Effector memory CD8-positive, alpha-beta T cell (primary cell): ENCODE results near the gene PGBD5.

Source experiments
- ATAC-seq: fragments of 150-1000 bp; cut with Tn5 transposase; replicated peaks from 2 replicates; pipeline ENCODE4 v1.10.0; 2021; ENCODE audit warnings: mild to moderate bottlenecking, moderate library complexity
- DNase-seq, 3 experiments: peaks; one replicate each; pipeline ENCODE4 v3.0.0; 2021
- H3K27ac Mint-ChIP-seq, 2 donors: one replicate each; pipeline ENCODE4 v1.8.0; 2022; ENCODE audit warnings: mild to moderate bottlenecking in 2 of 2, mixed read lengths in 2 of 2, moderate library complexity in 2 of 2
- H3K27me3 Mint-ChIP-seq, 2 donors: one replicate each; pipeline ENCODE4 v1.8.0; 2022; ENCODE audit warnings: mixed read lengths in 2 of 2
- H3K36me3 Mint-ChIP-seq: one replicate; pipeline ENCODE4 v1.8.0; 2022; ENCODE audit warnings: mild to moderate bottlenecking, moderate library complexity, mixed read lengths; ENCODE audit not compliant: insufficient read depth
- H3K4me1 Mint-ChIP-seq, 2 donors: one replicate each; pipeline ENCODE4 v1.8.0; 2022; ENCODE audit warnings: low read depth in 2 of 2, mixed read lengths in 2 of 2
- H3K4me3 Mint-ChIP-seq, 2 donors: one replicate each; pipeline ENCODE4 v1.8.0; 2022; ENCODE audit warnings: mild to moderate bottlenecking in 2 of 2, mixed read lengths in 2 of 2, moderate library complexity in 2 of 2
- H3K9me3 Mint-ChIP-seq, 2 donors: one replicate each; pipeline ENCODE4 v1.8.0; 2022; ENCODE audit warnings: mixed read lengths in 2 of 2

Gene PGBD5

DNA sequence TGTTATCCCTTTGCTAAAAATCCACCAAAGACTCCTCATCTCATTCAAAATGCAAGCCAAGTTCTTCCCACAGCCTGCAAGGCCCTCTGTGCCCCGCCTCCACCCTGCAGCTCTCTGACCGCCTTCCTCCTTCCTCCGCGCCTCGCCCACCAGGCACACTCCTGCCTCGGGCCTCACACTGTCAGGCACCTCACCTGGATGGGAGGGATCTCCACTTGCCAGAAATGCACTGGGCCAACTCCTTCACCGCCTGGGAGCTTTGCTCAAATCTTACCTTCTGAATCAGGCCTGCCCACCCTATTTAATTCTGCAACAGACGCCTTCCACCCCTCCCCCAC is 26.2 kb downstream of the PGBD5 start:
- no peaks in the 10 kb centered on the region for H3K9me3 Mint-ChIP-seq
- no peak overlapping the region for H3K27ac Mint-ChIP-seq
- H3K27me3 Mint-ChIP-seq = peaks cover 59 to 77% of the 10 kb centered on the region in 2 donors
- H3K4me1 Mint-ChIP-seq = no peaks in the 10 kb centered on the region
- H3K36me3 Mint-ChIP-seq = no peaks in the 10 kb centered on the region
- ATAC-seq = no peak
- no peak overlapping the region for H3K4me3 Mint-ChIP-seq
- DNase-seq = no peak

DNA sequence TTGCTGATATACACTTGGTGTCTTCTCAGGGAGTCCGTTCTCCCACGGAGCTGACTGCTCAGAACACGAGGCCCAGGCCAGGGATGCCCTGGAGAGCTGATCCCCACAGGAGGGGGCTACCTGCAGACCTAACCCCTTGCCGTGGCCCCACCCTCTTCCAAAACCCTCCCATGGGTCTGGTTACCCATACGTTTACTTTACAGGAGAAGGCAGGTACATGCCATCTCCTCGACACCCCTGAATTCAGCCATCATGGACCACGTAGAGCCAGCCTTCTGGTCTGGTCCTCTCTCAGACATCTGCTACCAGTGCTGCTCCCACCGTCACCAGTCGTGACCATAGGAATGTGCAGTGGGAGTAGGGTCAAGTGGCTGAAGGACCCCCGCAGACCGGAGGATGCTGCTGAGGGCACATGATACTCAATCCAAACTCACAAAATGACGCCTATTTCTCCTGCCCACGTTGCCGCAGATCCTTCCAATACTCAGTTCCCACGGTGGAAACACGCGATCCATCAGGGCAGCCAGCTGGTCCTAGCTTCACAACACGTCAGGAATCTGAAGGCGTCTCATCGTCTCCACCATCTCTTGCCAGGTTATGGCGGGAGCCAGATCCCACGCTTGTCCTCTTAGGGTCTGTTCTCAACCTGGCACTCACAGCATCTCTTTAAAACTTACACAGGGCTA is 26.7 kb downstream of the PGBD5 start:
- Mint-ChIP-seq H3K27ac (no peak overlapping the region), H3K4me1 (no peaks in the 10 kb centered on the region), H3K4me3 (no peak overlapping the region), H3K9me3 (no peaks in the 10 kb centered on the region), H3K36me3 (no peaks in the 10 kb centered on the region), H3K27me3 (peaks cover 59 to 77% of the 10 kb centered on the region in 2 donors)
- DNase-seq (no peak), ATAC-seq (no peak)

DNA sequence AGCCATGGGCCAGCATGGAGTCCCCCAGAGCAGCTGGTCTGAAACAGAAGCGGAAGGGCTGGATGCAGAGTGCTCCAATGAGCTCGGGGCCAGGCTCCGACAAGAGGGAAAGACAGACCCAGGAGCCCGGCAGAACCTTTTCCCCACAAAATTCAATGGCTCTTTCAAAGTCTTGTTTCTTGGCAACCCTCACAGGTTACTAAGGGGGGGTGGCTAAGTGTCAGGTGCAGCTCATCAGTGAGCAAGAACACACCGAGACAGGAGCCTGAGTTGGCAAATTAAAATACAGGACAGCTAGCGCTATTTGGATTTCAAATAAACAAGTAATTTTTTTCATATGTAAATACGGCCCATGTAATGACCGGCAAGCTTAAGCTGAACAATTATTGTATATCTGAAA is 27.3 kb downstream of the PGBD5 start:
- peaks cover 62 to 78% of the 10 kb centered on the region in 2 donors for H3K27me3 Mint-ChIP-seq
- H3K9me3 Mint-ChIP-seq = no peaks in the 10 kb centered on the region
- DNase-seq = no peak

DNA sequence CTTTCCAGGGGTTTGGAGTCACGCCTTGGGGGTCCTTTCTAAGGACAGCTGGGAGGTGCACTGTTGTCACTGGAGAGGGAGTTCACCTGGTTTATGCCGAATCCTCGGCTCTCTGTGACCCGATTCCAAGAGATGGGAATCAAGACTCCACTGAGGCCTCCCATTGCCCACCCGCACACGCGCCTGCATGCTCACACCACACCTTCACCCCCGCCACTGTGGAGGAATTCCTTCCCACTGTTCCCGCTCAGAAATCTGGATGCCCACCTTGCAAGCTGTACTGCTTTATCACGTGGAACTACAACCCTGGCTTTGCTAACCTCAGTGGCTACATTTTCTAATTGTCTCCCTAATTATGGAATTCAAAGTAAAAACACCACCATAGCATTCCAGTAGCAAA is 29.2 kb downstream of the PGBD5 start:
- ATAC-seq = no peak
- Mint-ChIP-seq H3K27ac (peak overlapping the region in 1 of 2 donors; percentile 30), H3K9me3 (no peaks in the 10 kb centered on the region), H3K4me1 (no peaks in the 10 kb centered on the region), H3K27me3 (peaks cover 64 to 79% of the 10 kb centered on the region in 2 donors), H3K4me3 (no peak overlapping the region), H3K36me3 (no peaks in the 10 kb centered on the region)
- DNase-seq = no peak

More for the DNA sequence above, 27.3 kb downstream of the PGBD5 start:
- no peak overlapping the region for H3K27ac Mint-ChIP-seq
- H3K4me3 Mint-ChIP-seq = no peak overlapping the region
- no peaks in the 10 kb centered on the region for H3K36me3 Mint-ChIP-seq
- H3K4me1 Mint-ChIP-seq = no peaks in the 10 kb centered on the region
- ATAC-seq = no peak

DNA sequence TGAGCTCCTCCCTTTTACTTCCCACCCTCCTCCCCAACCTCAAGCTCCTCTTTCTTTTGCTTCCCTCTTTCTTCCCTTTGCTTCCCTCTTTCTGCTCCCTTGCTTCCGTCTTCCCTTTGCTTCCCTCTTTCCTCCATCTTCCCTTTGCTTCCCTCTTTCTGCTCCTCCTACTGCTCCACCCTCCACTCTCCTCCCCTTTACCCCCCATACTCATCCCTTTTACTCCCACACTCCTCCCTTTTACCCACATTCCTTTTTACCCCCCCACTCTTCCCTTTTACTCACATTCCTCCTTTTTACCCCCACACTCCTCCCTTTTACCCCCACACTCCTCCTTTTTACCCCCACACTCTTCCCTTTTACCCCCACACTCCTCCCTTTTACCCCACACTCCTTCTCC is 30.2 kb downstream of the PGBD5 start:
- Mint-ChIP-seq H3K9me3 (no peaks in the 10 kb centered on the region), H3K4me1 (no peaks in the 10 kb centered on the region), H3K27ac (no peak overlapping the region), H3K36me3 (no peaks in the 10 kb centered on the region), H3K4me3 (no peak overlapping the region), H3K27me3 (peaks cover 66 to 79% of the 10 kb centered on the region in 2 donors)
- DNase-seq = no peak
- ATAC-seq = no peak

DNA sequence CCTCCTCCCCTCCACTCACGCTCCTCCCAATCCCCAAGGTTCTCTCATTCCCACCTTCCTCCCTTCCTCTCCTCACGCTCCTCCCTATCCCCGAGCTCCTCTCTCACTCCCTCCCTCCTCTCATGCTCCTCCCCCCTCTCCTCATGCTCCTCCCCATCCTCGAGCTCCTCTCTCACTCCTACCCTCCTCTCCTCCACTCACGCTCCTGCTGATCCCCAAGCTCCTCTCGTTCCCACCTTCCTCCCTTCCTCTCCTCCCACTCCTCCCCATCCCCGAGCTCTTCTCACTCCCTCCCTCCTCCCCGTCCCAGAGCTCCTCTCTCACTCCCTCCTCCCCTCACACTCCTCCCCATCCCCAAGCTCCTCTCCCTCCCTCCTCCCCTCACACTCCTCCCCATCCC is 31.4 kb downstream of the PGBD5 start:
- no peak overlapping the region for H3K27ac Mint-ChIP-seq
- no peaks in the 10 kb centered on the region for H3K4me1 Mint-ChIP-seq

DNA sequence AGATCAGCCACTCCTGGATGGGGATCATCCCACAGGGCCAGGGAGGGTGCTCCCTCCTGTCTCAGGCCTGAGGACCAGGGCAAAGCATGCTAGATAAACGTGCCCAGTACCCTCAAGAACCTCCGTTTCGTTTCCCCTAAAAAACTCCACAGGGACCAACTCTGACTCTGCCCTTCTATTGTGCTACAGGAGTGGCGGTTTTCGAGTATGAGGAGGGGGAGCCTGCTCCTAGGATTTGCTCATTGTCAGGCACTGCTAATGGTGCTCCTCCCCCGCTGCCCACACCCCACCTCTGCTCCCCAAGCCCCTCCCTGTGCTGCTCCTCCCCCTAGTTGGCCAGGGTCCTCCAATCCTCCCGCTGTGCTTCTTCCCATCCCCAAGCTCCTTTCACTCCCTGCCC is 32.0 kb downstream of the PGBD5 start:
- no peak overlapping the region for H3K4me3 Mint-ChIP-seq
- H3K36me3 Mint-ChIP-seq = no peaks in the 10 kb centered on the region
- DNase-seq = no peak
- no peak overlapping the region for H3K27ac Mint-ChIP-seq
- no peaks in the 10 kb centered on the region for H3K4me1 Mint-ChIP-seq
- H3K9me3 Mint-ChIP-seq = no peaks in the 10 kb centered on the region
- no peak for ATAC-seq
- peaks cover 50 to 74% of the 10 kb centered on the region in 2 donors for H3K27me3 Mint-ChIP-seq

More for the DNA sequence above, 31.4 kb downstream of the PGBD5 start:
- no peak overlapping the region for H3K4me3 Mint-ChIP-seq
- ATAC-seq = no peak
- DNase-seq = no peak
- no peaks in the 10 kb centered on the region for H3K9me3 Mint-ChIP-seq
- peaks cover 54 to 77% of the 10 kb centered on the region in 2 donors for H3K27me3 Mint-ChIP-seq
- no peaks in the 10 kb centered on the region for H3K36me3 Mint-ChIP-seq

DNA sequence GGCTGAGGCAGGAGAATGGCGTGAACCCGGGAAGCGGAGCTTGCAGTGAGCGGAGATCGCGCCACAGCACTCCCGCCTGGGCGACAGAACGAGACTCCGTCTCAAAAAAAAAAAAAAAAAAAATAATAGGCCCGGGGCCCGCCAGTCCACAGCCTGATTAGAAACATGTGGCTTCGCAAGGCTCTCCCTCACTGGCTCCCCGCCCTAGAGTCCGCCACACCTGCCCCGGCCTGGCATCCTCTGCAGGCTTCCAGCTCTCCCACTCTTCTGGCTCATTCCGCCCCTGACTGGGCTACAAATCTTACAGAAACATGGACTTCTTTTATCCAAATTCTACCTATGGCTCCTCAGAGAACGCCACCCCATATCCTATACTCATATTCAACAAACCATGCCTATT is 32.4 kb downstream of the PGBD5 start:
- Mint-ChIP-seq H3K4me3 (no peak overlapping the region), H3K9me3 (no peaks in the 10 kb centered on the region), H3K27ac (no peak overlapping the region), H3K4me1 (no peaks in the 10 kb centered on the region), H3K27me3 (peaks cover 50 to 70% of the 10 kb centered on the region in 2 donors), H3K36me3 (no peaks in the 10 kb centered on the region)
- ATAC-seq = no peak
- no peak for DNase-seq

DNA sequence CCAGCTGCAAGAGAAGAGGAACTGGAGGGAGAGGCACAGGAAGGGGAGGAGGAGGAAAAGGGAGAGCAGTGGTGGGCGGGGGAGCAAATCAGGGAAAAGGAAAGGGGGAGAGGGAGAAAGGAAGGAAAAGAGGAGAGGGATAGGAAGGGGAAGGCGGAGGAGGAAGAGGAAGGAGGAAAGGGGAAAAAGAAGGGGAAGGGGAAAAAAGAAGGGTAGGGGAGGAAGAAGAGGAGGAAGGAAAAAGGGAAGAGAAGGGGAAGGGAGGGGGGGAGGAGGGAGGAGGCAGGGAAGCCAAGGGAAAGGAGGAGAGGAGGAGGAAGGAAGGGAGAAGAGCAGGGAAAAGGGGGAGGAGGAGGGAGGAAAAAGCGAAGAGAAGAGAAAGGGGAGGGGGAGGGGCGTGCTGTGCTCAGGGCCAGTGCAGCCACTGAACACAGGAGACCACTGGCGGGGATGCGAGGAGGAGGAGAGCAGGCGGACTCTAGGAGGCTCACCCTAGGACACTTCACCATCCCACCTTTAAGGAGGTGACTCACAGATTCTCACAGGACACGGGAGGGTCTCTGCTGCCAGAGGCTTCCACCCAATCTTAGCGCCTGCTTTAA is 33.1 kb downstream of the PGBD5 start:
- ATAC-seq = no peak
- H3K9me3 Mint-ChIP-seq = no peaks in the 10 kb centered on the region
- no peak overlapping the region for H3K27ac Mint-ChIP-seq
- no peaks in the 10 kb centered on the region for H3K36me3 Mint-ChIP-seq
- no peak for DNase-seq
- H3K4me1 Mint-ChIP-seq = no peaks in the 10 kb centered on the region
- no peak overlapping the region for H3K4me3 Mint-ChIP-seq
- peaks cover 43 to 64% of the 10 kb centered on the region in 2 donors for H3K27me3 Mint-ChIP-seq

DNA sequence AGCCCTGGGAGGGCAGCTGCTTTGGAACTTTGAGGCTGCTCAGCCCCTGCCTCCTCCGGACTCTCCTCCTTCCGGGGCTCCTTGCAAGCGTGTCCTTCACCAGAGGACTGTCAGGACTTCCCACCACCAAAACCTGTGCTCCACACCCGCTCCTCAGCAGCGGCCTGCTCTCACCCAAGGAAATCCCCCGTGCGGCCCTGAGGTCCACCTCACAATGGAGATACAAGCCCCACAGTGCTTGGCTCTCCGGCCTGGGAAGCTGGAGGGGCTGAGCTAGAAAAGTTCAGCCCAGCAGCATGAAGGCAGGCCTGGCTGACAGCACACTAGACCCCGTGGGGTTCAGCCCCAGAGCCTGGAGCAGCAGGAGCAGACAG is 33.6 kb downstream of the PGBD5 start:
- ATAC-seq (no peak), DNase-seq (no peak)
- no peaks in the 10 kb centered on the region for H3K4me1 Mint-ChIP-seq
- no peaks in the 10 kb centered on the region for H3K36me3 Mint-ChIP-seq
- H3K27me3 Mint-ChIP-seq = peaks cover 44 to 64% of the 10 kb centered on the region in 2 donors
- H3K27ac Mint-ChIP-seq = no peak overlapping the region
- H3K9me3 Mint-ChIP-seq = no peaks in the 10 kb centered on the region
- H3K4me3 Mint-ChIP-seq = no peak overlapping the region

DNA sequence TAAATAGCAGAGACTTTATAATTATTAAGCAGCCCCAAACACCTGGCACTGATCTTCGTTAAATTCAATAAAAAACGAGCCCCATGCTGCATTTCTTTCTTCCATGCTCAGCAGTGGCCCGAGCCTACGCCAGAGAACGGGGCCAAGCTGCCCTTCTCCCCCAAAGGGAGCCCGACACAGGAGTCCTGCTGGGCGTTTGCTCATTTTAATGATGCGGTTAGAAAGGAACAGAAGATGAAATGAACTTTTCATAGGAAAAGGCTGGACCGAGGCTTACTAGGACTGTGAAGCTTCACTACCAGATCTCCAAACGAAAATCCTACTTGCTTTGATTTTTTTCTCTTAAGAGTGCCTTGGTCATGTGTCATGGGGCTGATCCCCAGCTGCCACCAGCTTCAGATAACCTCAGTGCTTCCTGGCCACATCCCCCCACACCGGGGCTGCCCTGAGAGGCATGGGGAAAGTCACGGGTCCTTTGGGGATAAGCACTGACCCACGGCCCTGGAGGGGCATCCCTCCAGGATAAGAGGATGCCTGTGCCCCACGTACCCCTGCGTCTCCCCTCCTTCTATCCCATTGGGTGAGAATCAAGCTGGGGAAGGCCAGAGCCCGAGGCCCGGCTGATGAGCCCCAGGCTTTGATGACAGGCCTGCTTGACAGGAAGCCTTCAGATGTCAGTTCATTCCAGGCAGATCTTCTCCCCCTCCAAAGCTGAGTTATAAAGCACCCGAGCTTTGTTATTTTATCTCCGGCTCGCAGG is 34.2 kb downstream of the PGBD5 start:
- Mint-ChIP-seq H3K36me3 (no peaks in the 10 kb centered on the region), H3K27ac (no peak overlapping the region), H3K4me3 (no peak overlapping the region), H3K9me3 (no peaks in the 10 kb centered on the region), H3K27me3 (peaks cover 43 to 64% of the 10 kb centered on the region in 2 donors), H3K4me1 (no peaks in the 10 kb centered on the region)
- ATAC-seq (no peak), DNase-seq (no peak)

DNA sequence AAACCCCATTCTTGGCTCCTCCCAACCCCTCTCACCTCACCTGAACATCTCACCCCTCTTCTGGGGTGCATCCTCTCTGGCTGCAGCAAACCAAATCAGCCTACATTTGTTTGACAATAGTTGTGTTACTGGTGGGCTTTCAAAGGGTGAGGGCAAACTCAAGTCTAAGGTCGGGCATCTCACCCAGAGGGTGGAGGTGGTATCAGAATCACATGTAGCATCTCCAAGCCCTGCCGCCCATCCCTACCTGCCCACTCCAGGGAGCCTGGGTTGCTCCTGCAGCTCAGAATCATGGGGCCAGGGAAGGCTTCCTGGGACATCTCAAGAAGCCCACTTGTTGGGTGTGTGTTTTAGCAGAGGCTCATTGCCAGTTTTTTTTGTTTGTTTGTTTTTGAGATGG is 35.8 kb downstream of the PGBD5 start:
- Mint-ChIP-seq H3K4me3 (no peak overlapping the region), H3K27me3 (peaks cover 44 to 62% of the 10 kb centered on the region in 2 donors), H3K4me1 (no peaks in the 10 kb centered on the region), H3K27ac (no peak overlapping the region), H3K9me3 (no peaks in the 10 kb centered on the region), H3K36me3 (no peaks in the 10 kb centered on the region)
- DNase-seq = no peak
- ATAC-seq = no peak

DNA sequence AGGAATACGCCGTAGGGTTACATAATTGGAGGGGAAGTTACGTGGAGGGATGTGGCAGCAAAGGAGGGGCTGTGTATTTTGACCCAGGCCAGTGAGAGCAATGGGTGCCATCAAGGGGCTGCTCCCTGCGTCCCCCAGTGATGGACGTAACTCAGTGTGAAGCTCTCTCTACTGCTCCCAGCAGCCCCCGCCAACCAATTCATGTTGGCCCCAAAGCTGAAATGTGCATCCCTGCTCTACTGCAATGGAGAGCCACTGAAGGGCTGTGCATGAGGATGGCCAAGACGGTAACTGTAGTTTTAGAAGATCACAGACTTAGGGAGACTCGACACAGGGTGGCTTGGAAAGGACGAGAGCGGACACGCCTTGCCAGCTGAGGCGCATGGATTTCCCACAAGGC is 38.3 kb downstream of the PGBD5 start:
- no peak for DNase-seq
- no peak overlapping the region for H3K27ac Mint-ChIP-seq
- H3K4me1 Mint-ChIP-seq = no peaks in the 10 kb centered on the region
- no peak for ATAC-seq
- H3K36me3 Mint-ChIP-seq = no peaks in the 10 kb centered on the region
- H3K27me3 Mint-ChIP-seq = peaks cover 31 to 66% of the 10 kb centered on the region in 2 donors
- H3K9me3 Mint-ChIP-seq = no peaks in the 10 kb centered on the region
- H3K4me3 Mint-ChIP-seq = no peak overlapping the region

DNA sequence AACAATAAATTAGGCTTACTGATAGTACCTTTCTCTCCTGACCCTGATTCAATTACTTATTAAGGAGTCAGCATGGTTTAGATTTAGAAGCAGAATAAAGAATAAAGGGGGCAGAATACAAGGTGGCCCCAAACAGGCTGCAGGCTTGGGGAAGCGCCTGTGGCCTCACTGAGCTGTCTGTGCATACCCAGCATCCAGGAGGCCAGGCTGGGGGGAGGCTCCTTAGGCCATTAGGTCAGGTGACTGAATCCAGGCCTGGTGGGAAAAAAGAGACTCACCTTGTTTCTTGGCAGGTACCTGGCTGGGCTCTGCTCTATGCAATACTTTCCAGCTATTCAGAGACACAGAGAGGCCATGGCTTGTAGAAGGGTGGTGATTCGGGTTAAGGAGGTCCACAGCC is 38.8 kb downstream of the PGBD5 start:
- Mint-ChIP-seq H3K36me3 (no peaks in the 10 kb centered on the region), H3K27me3 (peaks cover 25 to 60% of the 10 kb centered on the region in 2 donors), H3K4me3 (no peak overlapping the region), H3K27ac (no peak overlapping the region), H3K9me3 (no peaks in the 10 kb centered on the region), H3K4me1 (no peaks in the 10 kb centered on the region)
- DNase-seq = no peak
- ATAC-seq = no peak
